ENCODE data around the gene TOP2A.

Gene TOP2A

DNA sequence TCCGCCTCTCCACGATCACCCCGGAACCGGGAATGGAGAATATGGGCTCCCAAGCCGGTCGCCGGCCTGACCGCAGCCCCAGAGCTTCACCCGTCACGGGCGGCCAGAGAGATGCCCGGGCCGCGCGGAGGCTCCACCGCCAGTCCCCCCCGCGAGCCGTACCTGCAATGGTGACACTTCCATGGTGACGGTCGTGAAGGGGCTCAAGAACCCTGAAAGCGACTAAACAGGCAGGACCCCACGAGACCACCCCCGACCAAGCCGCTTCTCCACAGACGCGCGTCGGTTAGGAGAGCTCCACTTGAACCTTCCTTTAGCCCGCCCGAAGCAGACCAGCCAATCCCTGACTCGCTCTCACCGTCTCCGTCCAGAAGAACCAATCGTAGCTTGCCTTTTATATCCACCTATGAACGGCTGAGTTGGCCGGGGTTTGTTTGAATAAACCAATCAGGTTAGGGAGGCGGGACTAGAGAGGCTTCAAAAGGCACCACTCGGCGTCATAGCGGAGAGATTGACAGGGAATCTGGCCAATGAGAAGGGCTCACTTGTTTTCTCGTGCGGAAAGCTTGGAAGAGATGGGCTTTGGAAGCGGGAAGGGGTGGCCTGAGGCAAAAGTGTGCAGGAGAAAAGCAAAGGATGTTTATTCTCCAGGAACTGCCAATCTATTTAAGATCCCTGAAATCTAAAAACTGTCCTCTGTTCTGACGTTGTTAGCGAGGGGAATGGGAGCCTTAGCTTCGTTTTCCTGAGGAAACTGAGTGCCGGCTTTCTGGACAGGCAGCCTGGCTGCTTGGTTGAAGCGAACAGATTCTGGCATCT is at the start of gene TOP2A:
TSS of gene TOP2A (minus strand) at position 288 of the 819 bp plus-strand sequence. CDS start at position 183, 105 bp downstream.
- DNase-seq (ENCODE audit: low spot score), result peak; percentile 100

DNA sequence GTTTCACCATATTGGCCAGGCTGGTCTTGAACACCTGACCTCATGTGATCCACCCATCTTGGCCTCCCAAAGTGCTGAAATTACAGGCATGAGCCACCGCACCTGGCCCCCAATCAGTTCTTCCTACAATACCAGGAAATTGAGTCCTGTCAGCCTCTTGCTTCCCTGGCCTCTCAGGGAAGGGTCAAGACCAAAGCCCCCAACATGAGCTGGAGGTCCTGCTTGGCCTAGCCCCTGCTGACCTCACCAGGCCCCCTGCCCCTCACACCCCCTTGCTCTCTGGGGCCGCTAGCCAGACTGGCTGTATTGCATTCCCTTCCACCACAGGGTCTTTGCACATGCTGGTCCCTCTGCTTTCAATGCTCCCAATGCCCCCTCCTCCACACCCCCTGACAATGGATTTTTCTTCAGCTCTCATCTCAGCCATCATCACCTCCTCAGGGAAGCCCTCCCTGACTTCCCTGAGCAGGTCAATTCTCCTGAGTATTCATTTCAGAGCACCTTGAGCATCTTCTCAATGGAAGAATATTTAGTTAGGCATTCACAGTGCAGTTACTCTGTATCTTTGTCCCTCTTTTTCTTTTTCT is 49.7 kb upstream of the TOP2A start:
- DNase-seq (ENCODE audit: low spot score), result no peak

DNA sequence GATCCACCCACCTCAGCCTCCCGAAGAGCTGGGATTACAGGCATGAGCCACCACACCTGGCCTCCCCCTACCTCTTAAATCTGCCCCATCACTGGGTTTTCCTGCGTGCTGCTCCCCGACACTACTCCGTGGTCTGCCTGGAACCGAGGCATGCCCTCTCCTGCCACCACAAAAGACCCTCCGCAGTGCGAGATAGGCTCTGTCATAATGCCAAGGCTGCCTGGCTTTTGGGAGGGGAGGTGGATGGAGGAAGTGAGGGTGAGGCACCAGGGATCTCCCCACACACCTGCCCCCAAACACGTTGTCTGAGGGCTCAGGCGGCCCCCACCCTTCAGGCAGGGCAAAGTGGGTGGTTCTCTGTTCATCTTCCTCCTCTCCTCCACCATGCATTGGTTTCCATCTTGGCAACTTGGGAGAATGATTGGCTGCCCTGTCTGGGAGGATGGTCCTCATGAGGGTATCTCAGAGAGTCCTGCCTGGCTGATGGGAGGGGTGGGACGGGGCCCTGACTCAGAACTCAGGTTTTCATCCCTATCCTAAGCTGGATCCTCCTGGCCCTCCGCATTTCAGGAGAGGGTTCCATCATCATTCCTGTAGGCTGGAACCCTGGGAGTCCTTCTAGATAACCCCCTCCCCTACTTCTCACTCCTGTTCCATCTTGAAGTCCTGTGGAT is 48.7 kb upstream of the TOP2A start:
- no peak for DNase-seq (ENCODE audit: low spot score)

DNA sequence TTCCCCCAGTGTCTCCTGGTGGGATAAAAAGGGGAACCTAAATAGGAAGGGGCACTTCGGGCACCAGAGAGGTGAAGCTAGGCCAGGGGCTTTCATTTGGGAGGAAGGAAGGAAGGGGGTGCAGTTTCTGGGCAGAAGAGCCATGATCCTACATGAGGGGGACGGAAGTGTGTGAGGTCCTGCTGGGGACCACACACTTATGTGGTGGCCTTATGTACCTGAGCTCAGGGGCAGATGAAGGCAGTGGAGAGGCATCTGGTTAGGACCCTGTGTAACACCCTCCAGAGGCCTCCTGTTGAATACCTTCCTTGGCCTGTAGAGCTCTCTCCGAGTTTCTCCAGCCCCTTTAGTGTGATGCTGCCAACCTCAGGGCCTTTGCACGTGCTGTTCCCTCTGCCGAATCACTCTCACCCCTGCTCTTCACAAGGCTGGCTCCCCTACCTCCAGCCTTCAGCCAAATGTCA is 46.7 kb upstream of the TOP2A start:
- DNase-seq (ENCODE audit: low spot score), result no peak

GRCh38 chr17:40463122-40463550 is 45.4 kb upstream of the TOP2A start:
- DNase-seq (ENCODE audit: low spot score), result no peak

- no peak for DNase-seq (ENCODE audit: low spot score)
These were observed 44.8 kb upstream of the TOP2A start for GRCh38 chr17:40462343-40463121.

- peak; percentile 54 for DNase-seq (ENCODE audit: low spot score)
These were observed 44.1 kb upstream of the TOP2A start for GRCh38 chr17:40461732-40462342.

DNA sequence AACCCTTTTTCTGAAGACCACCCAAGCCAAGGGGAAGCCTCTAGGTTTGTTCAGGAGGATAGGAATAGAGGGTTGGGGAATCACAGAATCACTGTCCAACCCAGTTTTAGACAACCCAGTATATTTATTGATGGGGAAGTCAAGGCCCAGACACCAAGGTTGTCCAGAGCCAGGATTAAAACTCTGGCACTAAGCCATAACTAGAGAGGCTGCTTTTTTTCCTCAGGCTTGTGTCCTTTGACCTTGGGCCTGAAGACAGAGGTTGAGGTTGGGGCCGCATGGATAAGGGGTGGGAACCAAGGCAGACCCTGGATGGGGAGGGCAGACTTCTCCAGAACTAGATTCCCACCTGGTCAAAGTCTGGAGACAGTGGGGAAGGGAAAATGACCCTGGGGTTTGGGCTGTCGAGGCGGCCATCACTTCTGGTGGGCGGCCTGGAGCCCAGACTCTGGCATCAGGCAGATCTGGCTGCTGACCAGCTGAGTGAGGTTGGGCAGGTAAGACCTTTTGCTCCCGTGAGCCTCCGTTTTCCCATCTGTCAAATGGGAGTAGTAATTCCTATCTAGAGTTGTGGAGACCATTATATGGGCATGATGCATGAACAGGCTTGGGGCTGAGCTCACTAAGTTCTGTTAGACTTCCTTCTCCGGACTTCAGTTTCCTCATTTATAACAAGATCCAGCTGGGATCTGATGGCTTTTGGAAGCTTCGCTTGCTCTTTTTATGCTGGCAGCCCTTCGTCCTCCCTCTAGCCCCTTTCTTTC is 43.5 kb upstream of the TOP2A start:
- DNase-seq (ENCODE audit: low spot score), result no peak

DNA sequence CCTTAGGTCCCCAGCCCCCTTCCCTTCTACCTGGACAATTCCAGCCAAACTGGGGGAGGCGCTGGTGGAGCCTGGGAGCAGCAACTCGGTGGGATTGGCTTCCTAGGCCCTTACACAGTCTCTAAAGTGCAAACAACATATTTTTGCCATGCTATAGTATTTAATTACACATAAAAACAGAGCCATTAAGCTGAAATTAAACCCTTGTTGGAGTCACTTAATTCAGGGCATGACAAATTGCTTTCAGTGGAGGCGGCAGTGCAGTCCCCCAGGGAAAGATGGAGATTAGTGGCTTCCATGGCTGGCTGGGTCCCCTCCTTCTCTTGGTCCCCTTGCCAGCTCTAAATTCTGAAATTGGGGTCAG is 42.9 kb upstream of the TOP2A start:
- no peak for DNase-seq (ENCODE audit: low spot score)

GRCh38 chr17:40459636-40460603 is 42.2 kb upstream of the TOP2A start:
- DNase-seq (ENCODE audit: low spot score), result no peak

DNA sequence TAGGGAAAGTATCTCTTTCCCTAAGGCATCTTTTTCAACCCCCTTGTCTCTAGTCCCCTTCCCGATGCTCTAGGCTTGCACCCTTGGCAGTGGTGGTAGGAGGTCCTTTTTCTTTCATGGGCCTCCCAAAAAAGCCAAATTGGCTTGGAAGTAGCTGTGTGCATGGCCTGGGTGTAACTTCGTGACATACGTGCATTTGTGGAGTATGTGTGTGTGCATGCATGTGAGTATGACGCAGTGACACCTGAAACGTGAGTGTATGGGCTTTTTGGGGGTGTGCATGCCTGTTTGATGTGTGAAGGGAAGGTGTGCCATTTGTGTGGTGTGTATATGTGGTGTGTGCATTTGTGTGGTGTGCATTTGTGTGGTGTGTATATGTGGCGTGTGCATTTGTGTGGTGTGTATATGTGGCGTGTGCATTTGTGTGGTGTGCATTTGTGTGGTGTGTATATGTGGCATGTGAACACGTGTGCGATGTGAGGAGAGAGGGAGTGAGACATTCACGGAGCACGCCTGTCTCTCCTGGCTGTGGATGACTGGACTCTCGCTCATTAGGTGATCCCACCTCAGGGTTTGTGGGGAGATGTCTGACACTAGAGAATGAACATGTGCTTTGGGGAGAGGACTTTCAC is 41.3 kb upstream of the TOP2A start:
- DNase-seq (ENCODE audit: low spot score), result no peak

DNA sequence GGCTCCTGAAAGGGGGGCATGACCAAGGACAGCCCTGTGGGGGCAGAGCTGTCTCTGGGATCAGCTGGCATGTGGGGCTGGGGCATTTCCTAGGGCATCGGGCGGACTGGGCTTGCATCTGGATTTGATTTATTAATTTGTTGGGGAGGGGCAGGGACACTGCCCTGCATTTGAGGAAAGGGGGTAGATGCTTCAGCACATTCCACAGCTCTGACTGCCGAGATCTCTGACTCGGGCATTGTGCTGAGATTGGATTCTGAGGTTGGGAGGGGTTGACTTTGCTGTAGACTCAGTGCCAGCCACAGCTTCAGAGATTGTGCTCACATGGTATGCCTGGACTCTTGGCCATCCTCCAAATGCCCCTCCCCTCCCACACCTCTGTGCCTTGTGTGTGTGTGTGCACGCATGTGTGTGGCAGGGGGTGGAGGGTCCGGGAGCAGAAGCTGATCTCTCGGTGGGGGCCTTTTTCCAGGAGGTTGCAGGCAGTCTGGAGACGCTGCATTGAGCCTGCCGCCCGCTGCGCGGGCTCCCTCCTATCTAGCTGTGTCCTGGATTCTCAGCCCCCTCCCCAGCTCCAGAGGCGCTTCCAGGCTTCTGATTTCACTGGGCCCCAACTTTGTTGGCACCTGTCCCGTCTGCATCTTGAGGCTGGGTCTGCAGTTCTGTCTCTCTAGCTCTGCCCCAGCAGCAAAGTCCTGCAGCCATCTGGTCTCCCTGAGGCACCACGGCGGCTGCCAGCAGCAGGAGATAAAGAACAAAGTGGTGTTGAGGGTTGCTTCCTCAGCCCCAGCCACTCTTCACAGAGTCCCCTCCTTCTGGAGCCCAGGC is 40.5 kb upstream of the TOP2A start:
- peak; percentile 90 for DNase-seq (ENCODE audit: low spot score)

- DNase-seq (ENCODE audit: low spot score), result no peak
These were observed 39.7 kb upstream of the TOP2A start for GRCh38 chr17:40457369-40457768.

DNA sequence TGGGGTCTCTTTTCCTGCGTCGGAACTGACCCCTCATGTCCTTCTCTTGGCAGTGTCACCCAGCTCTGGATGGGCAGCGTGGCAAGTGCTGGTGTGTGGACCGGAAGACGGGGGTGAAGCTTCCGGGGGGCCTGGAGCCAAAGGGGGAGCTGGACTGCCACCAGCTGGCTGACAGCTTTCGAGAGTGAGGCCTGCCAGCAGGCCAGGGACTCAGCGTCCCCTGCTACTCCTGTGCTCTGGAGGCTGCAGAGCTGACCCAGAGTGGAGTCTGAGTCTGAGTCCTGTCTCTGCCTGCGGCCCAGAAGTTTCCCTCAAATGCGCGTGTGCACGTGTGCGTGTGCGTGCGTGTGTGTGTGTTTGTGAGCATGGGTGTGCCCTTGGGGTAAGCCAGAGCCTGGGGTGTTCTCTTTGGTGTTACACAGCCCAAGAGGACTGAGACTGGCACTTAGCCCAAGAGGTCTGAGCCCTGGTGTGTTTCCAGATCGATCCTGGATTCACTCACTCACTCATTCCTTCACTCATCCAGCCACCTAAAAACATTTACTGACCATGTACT is 38.8 kb upstream of the TOP2A start:
- no peak for DNase-seq (ENCODE audit: low spot score)

- no peak for DNase-seq (ENCODE audit: low spot score)
These were observed 36.9 kb upstream of the TOP2A start for GRCh38 chr17:40454613-40454995.

- DNase-seq (ENCODE audit: low spot score), result no peak
These were observed 36.4 kb upstream of the TOP2A start for GRCh38 chr17:40453881-40454612.

GRCh38 chr17:40452921-40453378 is 35.3 kb upstream of the TOP2A start:
- DNase-seq (ENCODE audit: low spot score), result no peak
